ENCODE measurements around the gene CACNG4. TPM values are rescaled to one million over a fixed set of nuclear protein-coding genes. Genes with fewer than 3 reads are reported as not detected.

CACNG4 gene
- total RNA-seq, 1 experiment from 2014 or later = 6.3 TPM

GRCh38 chr17:66941773-66942450, 22.6 kb upstream of the CACNG4 start:
- H3K27ac Mint-ChIP-seq = peak overlapping the region in 1 of 3 experiments; percentile 24; a peak in 2 of 7 replicates
- H3K4me2 ChIP-seq (ENCODE audit: insufficient read depth, insufficient read length, low read length) = no peak overlapping the region

More at GRCh38 chr17:66941773-66942450, 22.6 kb upstream of the CACNG4 start:
- H3K4me1 Mint-ChIP-seq = peaks cover 22 to 23% of the 10 kb centered on the region in 2 experiments
- peaks cover 7 to 14% (median 12%) of the 10 kb centered on the region in 3 experiments; a peak in 6 of 7 replicates for H3K36me3 Mint-ChIP-seq (ENCODE audit: insufficient read depth in 1 of 3, low read depth in 3 of 3)
- no peak for DNase-seq
- no peak for TF ChIP-seq CTCF (conservative IDR thresholded peaks at IDR 0.05)
- H2BK20ac ChIP-seq (ENCODE audit: low read depth, low read length, poor library complexity, severe bottlenecking) = no peak overlapping the region
- no peak overlapping the region for H2BK12ac ChIP-seq (ENCODE audit: insufficient read length, low read depth, low read length)
- WGBS (ENCODE audit: extremely low coverage, insufficient read length, low lambda C conversion rate) = no CpG with 5 or more reads among the region's 8 CpGs
- no peak overlapping the region for H3K56ac ChIP-seq (ENCODE audit: insufficient read length, low read depth, low read length)
- H4K5ac ChIP-seq (ENCODE audit: insufficient read length, low read depth, low read length) = no peak overlapping the region
- H3K79me1 ChIP-seq (ENCODE audit: insufficient read depth, low read depth, low read length, poor library complexity, severe bottlenecking) = no peaks in the 10 kb centered on the region
- no peak overlapping the region for H3K27ac ChIP-seq (ENCODE audit: insufficient read length, low read depth, low read length)
- H3K4me3 Mint-ChIP-seq = no peak overlapping the region
- no peak overlapping the region for H2AFZ ChIP-seq (ENCODE audit: low read length)
- H3K4me1 ChIP-seq (ENCODE audit: insufficient read depth, low read length) = no peaks in the 10 kb centered on the region
- no peaks in the 10 kb centered on the region for H3K23me2 ChIP-seq (ENCODE audit: insufficient read length, low read depth, low read length, poor library complexity, severe bottlenecking)
- H4K8ac ChIP-seq (replicated peaks; ENCODE audit: insufficient read length, low read depth, low read length) = no peak overlapping the region
- H4K20me1 ChIP-seq (ENCODE audit: control insufficient read depth, insufficient read depth, insufficient read length) = no peaks in the 10 kb centered on the region
- no peak overlapping the region for H4K91ac ChIP-seq (ENCODE audit: insufficient read length, low read depth, low read length)
- no peaks in the 10 kb centered on the region for H3K79me2 ChIP-seq (ENCODE audit: insufficient read depth, low read length)
- H3T11ph ChIP-seq (ENCODE audit: low read length) = no peak overlapping the region
- no peak overlapping the region for H2BK5ac ChIP-seq (ENCODE audit: insufficient read length, low read length)
- no peak overlapping the region for H3K18ac ChIP-seq (ENCODE audit: insufficient read length, low read depth, low read length)
- peaks cover 25% of the 10 kb centered on the region for H3K27me3 Mint-ChIP-seq (ENCODE audit: low read depth)
- H2BK120ac ChIP-seq (ENCODE audit: low read depth, low read length, poor library complexity, severe bottlenecking) = no peak overlapping the region
- no peak overlapping the region for H3K23ac ChIP-seq (ENCODE audit: insufficient read length, low read depth, low read length)
- no peak overlapping the region for H2AK5ac ChIP-seq (ENCODE audit: insufficient read length, low read length)
- H3K9me3 ChIP-seq (ENCODE audit: control insufficient read depth, low read depth, low read length) = no peaks in the 10 kb centered on the region
- no peak overlapping the region for H3K14ac ChIP-seq (ENCODE audit: insufficient read depth, low read length)
- H3K27me3 ChIP-seq (ENCODE audit: insufficient read depth, low read length) = no peaks in the 10 kb centered on the region
- H3K9ac ChIP-seq (ENCODE audit: extremely low read depth, insufficient read length, low read length) = no peak overlapping the region
- H3K4ac ChIP-seq (ENCODE audit: low read depth, low read length) = no peak overlapping the region
- H2BK15ac ChIP-seq (ENCODE audit: low read depth, low read length) = no peak overlapping the region
- H3K9me3 Mint-ChIP-seq = peaks cover 14 to 18% of the 10 kb centered on the region in 2 experiments

Data from H9 (cell line).